Hematopoietic multipotent progenitor cell (in vitro differentiated cells): ENCODE data around the gene WDR7. TPM values are rescaled to one million over a fixed set of nuclear protein-coding genes. Genes with fewer than 3 reads are reported as not detected.

ENCODE experiments used
- DNase-seq, 3 donors: peaks; one replicate each; pipeline ENCODE4 v3.0.0-alpha.2; 2011 to 2015; ENCODE audit warnings: low read depth in 2 of 3, low spot score in 2 of 3
- total RNA-seq: library from RNA; depleted of rRNA; stranded (reverse); fragments of >200 nt; gene quantifications from one replicate; pipeline ENCODE4 v1.2.3, GENCODE V29; 2012

Gene WDR7
- total RNA-seq, 1 donor: 29.4 TPM

GRCh38 chr18:57025540-57025939 lies 374.4 kb downstream of the WDR7 start:
- DNase-seq: no peak

GRCh38 chr18:57026316-57026715 lies 375.2 kb downstream of the WDR7 start:
- DNase-seq: no peak

- DNase-seq: no peak
These were observed 376.1 kb downstream of the WDR7 start for GRCh38 chr18:57027190-57027708.

- no peak for DNase-seq
These were observed 378.6 kb downstream of the WDR7 start for GRCh38 chr18:57029761-57030160.

GRCh38 chr18:57030417-57030816 lies 379.3 kb downstream of the WDR7 start:
- no peak for DNase-seq

GRCh38 chr18:57035590-57035989 lies 384.4 kb downstream of the WDR7 start:
- no peak for DNase-seq

- no peak for DNase-seq
These were observed 387.2 kb downstream of the WDR7 start for GRCh38 chr18:57038395-57038794.

- DNase-seq: no peak
These were observed 389.0 kb downstream of the WDR7 start for GRCh38 chr18:57040175-57040574.

GRCh38 chr18:57043241-57043640 lies 392.1 kb downstream of the WDR7 start:
- DNase-seq: no peak

GRCh38 chr18:57048351-57048750 lies 397.2 kb downstream of the WDR7 start:
- no peak for DNase-seq

GRCh38 chr18:57048859-57049258 lies 397.7 kb downstream of the WDR7 start:
- DNase-seq: no peak

- DNase-seq: no peak
These were observed 399.3 kb downstream of the WDR7 start for GRCh38 chr18:57050310-57050949.

- DNase-seq: no peak
These were observed 400.0 kb downstream of the WDR7 start for GRCh38 chr18:57051021-57051656.

- peak in 2 of 3 donors; percentile 44 to 69 for DNase-seq
These were observed 400.5 kb downstream of the WDR7 start for GRCh38 chr18:57051657-57052044.

- DNase-seq: peak in 1 of 3 donors; percentile 17
These were observed 401.0 kb downstream of the WDR7 start for GRCh38 chr18:57052173-57052572.

GRCh38 chr18:57052759-57053158 lies 401.6 kb downstream of the WDR7 start:
- no peak for DNase-seq

- no peak for DNase-seq
These were observed 403.7 kb downstream of the WDR7 start for GRCh38 chr18:57054891-57055290.

- no peak for DNase-seq
These were observed 406.7 kb downstream of the WDR7 start for GRCh38 chr18:57057890-57058289.

GRCh38 chr18:57058734-57059133 lies 407.6 kb downstream of the WDR7 start:
- DNase-seq: no peak

GRCh38 chr18:57059366-57059765 lies 408.2 kb downstream of the WDR7 start:
- no peak for DNase-seq

- no peak for DNase-seq
These were observed 409.7 kb downstream of the WDR7 start for GRCh38 chr18:57060814-57061213.

- no peak for DNase-seq
These were observed 411.0 kb downstream of the WDR7 start for GRCh38 chr18:57062178-57062577.
